ENCODE measurements around the gene PRKAG2.

The PRKAG2 gene

DNA sequence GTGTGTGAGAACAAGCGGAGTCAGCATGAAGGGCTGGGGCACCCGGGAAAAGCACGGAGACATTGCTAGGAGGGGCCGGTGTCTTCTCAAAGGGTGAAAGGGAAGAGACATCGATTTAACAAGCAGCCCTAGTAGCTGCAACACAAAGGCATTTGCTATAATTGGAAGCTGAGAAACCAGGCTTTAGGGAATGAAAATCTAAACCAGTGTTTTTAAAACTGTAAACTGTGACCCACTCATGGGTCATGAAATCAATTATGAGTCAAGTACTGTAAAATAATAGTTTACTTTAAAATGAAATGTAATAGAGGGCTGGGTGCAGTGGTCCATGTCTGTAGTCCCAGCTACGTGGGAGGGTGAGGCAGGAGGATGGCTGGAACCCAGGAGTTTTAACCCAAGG is 228.5 kb downstream of the PRKAG2 start:
- no peak for DNase-seq (ENCODE audit: low read depth)

DNA sequence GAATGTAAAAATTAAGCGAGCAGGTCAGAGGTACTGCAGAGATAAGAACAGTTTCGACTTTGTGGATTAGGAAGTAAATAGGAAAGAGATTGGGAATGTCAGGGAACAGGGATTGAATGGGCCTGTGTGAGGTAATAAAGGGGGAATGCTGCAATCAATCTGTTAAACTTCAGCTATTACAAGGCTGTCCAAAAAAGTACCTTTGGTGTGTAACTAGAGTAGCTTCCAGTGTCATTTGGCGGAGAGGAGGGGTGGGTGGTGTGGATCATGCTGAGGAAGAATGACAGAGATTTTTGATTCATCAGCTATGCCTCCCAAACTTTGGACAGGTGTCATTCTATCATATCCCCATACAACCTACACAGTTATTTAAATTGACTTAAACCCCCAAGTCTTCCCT is 229.0 kb downstream of the PRKAG2 start:
- no peak for DNase-seq (ENCODE audit: low read depth)

DNA sequence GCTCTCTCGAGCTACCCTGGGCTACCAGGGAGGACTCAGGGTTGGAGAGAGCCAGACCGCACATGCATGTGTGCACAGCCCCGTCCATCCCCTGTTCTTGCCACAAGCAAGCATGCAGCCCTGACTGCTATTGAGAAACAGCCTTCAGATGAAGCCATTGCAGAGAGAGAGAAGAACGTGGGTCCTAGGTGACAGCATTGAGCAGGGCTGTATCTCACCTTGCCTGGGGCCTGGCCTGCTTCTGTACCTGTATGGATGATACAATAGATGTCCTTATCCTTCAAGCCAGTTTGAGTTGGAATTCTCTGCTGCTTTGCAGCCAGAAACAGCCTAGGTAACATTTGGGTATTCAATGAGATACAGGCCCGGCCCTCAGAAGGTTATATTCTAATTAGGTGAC is 229.9 kb downstream of the PRKAG2 start:
- no peak for DNase-seq (ENCODE audit: low read depth)

DNA sequence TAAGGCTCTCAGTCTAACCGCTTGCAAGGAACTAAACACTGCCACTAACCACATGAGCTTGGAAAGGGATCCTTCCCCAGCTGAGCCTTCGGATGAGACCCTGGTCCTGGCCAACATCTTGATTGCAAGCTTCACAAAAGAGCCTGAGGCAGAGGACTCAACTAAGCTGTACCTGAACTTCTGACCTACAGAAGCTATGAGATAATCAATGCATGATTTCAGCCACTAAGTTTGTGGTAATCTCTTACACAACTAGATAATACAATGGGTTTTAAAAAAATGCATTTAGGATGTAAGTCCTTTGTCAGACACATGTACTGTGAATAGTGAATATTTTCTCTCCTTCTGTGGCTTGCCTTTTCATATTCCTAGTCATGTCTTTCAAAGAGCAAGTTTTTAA is 231.6 kb downstream of the PRKAG2 start:
- no peak for DNase-seq (ENCODE audit: low read depth)

DNA sequence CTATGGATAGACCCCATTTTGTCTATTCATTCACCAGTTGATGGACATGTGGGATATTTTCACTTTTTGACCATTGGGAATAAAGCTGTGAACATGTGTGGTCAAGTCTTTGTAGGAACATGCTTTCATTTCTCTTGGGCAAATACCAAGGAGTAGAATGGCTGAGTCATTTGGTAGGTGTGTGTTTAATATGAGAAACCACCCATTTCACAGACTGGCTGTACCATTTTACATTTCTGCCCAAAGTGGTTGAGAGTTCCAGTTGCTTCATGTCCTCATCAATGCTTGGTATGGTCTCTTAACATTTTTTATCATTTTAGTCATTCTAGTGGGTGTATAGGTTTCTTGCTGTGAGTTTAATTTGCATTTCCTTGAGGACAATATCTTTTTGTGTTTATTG is 232.4 kb downstream of the PRKAG2 start:
- DNase-seq (ENCODE audit: low read depth): no peak

DNA sequence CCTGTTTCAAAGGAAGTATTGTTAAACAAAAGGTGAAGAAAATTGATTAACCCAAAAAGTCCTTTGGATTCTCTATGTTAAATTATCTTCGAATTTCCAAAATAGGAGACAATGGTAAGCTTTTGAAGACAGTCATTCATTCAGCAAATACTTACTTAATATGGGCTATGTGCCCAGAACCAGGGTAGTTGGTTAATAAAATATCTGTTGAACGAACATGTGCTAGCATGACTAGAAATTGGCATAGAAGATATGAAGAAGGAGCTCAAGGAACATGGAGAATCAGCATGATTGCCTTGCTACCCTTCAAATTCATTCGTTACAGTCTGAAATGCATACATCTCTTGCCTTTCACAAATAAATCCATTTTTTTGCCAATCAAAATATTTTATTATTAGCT is 234.2 kb downstream of the PRKAG2 start:
- no peak for DNase-seq (ENCODE audit: low read depth)

DNA sequence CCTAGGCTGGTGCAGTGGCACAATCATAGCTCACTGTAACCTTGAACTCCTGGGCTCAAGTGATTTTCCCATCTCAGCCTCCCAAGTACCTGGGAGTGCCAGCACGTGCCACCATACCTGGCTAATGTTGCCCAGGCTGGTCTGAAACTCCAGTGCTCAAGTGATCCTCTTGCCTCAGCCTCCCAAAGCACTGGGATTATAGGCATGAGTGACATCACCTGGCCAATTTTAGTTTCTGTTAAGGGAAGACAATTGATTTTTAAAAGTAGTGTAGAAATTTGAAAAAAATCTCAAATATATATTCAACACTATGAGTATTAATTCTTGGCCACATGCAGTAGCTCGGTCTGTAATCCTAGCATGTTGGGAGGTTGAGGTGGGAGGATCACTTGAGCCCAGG is 235.3 kb downstream of the PRKAG2 start:
- DNase-seq (ENCODE audit: low read depth): no peak

DNA sequence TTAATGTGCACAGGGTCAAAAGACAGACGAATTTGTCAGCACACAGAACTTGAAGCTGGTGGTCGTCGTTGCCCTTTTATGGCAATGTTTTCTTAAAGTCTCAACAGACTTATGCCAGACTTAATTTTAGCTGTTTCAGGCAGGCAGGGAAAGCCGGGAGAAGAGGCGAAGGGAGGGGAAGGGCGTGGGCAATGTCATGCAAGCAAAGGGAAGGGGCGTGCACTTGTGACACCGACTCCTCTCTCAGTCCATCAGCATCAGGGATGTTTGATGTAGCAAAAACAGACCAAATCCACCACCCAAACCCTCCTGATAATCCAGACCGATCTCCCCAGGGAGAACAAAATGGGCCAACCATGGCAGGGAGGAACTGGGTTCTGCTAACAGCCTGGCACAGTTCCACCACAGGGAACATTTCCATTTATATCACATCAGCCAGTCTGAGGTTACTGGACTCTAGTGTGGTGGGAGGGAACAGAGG is 239.1 kb downstream of the PRKAG2 start:
- peak; percentile 29 for DNase-seq (ENCODE audit: low read depth)

DNA sequence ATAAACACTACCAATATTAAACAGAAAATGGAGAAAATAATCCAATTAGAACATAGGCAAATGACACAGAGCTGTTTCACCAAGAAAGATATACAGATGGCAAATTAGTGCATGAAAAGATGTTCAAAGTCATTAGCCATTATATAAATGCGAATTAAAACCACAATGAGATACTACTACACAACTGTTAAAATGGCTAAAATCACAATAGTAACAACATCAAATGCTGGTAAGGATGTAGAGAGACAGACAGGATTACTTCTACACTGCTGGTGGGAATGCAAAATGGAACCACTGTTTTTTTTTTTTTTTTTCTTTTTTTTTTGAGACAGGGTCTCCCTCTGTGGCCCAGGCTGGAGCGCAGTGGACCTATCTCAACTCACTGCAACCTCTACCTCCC is 242.3 kb downstream of the PRKAG2 start:
- DNase-seq (ENCODE audit: low read depth): no peak

DNA sequence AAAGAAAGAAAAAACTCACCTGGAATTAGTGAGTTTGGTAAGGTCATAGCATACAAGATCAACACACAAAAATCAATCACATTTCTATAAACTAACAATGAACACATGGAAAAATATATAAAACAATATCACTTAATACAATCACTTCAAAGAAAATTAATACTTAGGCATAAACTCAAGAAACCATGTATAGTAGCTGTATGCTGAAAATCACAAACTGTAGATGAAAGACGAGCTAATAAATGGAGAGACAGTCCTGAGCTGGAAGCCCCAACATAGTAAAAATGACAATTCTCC is 243.5 kb downstream of the PRKAG2 start:
- no peak for DNase-seq (ENCODE audit: low read depth)

DNA sequence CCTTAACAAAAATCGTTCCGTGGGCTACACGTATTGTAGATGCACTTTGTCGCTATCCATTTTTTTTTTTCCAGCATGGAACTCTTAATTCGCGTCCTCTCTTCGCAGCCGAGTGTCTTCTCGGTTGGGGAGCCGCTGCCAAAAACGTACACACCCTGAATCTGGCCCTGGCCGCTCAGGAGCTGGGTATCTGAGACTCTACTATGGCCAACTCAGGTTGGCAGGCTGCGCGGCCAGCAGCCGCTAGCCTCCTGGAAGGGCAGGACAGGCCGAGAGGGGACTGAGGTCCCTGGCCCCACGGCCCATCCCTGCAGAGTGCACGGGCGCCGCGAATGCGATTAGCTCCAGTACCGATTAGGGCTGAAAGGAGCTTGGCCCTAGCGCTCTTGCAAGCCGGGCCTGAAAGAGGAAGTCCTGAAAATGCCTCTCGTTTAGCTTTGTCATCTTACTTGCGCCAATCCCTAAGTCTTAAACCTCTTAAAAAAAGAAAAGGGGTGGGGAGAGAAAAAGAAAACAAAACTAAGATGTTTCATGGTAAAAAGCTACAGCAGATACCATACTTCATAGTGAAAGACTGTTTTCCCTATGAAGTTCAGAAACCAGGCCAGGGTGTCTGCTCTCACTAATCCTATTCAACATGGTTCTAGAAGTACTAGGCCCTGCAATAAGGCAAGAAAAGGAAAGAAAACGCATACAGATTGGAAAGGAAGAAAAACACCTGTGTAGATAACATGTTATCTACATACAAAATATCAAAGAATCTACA is 244.0 kb downstream of the PRKAG2 start:
- DNase-seq (ENCODE audit: low read depth): peak; percentile 81

DNA sequence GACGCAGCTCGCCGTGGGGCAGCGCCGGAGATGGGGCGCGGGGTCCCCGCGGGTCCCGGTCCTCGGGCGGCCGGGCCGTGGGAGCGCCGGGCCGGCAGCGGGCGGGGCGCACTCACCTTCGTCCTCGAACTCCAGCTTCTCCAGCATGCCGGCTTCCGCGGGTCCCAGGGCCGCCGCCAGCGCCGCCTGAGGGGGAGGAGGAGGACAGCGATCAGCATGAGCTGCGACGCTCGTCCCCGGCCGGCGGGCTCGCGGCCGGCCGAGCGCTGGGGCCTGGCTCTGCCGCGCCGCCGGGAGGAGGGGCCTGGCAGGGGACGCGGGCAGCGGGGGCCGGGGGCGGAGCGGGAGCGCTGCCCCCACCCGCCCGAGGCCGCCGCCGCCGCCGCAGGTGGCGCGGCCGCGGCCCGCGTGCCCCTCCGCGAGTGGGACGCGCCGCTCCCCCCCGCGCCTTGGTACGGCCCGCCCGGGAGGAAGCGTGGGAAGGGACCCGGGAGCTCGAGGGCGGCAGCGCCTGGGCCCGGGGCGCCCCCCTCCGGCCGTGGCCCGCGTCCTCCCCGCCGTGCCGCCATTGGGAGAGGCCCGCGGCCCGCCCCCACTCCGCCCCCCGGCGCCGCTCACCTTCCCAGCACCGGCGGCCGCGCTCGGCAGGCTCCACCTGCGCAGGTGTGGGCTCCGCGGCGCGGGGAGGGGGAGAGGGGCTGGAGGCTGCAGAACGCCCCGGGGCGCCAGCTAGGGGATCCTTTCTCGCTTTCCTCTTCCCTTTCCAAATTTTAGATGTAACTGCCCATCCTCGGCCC is 244.8 kb downstream of the PRKAG2 start:
- DNase-seq (ENCODE audit: low read depth): peak; percentile 82

DNA sequence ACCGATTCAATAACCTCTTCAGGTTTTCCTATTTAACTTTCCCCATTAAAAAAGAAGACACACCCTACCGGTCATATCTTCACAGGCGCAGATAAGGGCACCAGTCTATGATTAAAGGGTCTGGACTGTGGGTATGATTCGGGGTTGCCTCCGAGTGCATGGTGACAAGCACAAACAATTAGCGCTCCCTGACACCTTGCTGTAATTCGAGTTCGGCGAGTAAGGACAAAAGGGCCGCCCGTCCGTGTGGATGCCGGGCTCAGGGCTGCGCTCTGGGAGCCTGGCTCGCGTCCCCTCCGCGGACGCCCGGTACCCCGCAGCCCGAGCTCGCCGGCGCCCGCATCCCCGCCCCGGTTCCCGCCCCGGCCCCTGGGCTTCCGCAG is 245.4 kb downstream of the PRKAG2 start:
- DNase-seq (ENCODE audit: low read depth): peak; percentile 41

DNA sequence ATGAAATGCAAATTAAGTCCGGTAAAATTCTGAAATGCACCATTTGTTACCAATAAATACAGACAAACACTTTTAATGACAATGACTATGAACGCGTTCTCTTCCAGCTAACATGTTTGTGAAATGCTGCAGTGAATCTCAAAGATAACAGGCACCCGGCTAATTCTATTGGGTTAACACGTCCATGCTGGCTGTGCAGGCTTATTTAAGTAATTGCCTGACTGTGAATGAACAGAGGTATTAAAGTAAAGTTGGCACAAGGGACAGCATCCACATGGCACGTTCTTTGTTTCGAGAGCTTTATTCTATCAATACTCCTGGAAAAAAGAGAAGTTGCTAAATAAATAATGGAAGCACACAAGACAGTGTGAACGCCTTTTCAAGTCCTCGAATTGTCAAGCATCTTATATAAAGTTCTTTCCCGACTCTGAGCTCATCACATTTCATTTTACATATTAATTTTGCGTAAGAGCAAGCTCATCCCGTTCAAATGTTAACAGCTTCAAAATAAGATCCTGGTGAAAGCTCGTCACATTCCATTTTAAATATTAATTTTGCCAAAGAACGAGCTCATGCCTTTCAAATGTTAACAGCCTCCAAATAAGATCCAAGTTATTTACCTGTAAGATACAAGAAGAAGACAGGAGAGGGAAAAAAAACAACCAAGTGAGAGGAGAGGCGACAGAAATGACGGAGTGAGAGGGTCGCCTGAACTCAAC is 245.9 kb downstream of the PRKAG2 start:
- DNase-seq (ENCODE audit: low read depth): peak; percentile 29

DNA sequence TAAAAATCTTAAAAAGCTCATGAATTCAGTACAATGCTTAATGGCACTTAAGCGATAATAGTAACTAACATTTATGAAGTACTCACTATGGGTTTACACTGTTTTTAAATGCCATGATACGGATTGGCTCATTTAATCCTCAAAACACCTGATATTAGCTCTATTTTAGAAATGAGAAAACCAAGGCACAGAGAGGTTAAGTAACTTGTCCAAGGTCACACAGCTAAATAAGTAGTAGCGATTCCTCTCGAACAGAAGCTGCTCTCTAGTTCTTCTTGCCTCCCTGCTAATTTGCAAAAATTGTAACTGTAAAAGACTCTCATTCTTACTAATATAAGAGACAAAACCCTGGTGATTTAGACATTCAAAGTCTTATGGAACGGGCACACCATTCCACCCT is 246.6 kb downstream of the PRKAG2 start:
- DNase-seq (ENCODE audit: low read depth): no peak

DNA sequence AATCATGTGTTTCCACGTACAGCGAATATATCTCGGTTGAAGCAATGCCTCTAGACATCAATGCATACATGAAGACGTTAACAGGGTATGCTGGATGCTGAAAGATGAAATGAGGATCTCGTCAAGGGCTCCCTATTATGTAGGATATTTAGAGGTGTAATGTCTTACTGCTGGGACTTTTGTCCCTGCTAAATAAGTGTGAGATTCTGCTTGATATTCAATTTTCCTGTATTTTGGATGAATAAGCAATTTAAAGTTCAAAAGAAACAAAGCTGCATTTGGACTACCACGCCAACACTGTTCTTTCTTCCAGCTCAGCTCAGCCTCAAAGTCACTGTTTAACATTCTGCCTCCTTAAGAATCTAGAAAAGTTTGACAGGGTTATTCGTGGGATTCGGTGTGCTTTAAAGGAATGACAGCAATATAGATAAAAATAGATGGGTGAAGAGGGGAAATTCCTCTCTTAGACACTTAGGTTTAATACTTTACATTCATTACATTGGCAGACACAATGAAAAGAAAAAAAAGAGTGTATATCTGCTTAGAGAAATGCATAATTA is 247.1 kb downstream of the PRKAG2 start:
- no peak for DNase-seq (ENCODE audit: low read depth)

DNA sequence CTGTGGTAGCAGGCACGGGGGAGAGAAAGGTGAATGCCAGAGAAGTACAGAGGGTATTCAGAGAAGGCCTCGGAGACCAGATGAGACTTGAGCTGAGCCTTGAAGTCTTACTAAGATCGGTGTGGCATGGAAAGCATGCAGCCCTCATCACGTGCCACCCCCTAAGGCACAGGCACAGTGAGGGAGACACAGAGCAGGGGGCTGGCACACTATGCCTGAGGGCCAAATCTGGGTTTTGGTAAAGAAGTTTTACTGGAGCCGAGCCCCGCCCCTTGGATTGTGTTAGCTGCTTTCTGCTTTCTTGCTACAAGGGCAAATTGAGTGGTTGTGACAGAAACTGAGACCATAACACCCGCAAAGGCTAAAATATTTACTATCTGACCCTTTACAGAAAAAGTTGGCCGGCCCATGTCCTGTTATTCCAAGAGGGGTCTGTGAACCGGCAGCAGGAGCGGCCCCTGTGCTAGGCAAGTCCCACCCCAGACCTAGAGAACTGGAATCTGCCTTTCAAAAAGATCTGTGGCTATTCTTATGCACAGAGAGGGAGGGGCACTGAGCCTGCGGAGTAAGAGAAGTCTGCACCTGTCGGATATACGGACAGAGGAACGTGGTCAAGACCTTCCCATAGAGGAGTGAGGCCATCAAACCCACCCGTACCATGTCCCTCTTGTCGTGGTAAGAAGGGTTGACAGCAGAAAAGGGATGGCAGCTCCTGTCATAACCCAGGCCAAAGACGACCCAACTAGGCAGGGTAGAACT is 247.9 kb downstream of the PRKAG2 start:
- no peak for DNase-seq (ENCODE audit: low read depth)

DNA sequence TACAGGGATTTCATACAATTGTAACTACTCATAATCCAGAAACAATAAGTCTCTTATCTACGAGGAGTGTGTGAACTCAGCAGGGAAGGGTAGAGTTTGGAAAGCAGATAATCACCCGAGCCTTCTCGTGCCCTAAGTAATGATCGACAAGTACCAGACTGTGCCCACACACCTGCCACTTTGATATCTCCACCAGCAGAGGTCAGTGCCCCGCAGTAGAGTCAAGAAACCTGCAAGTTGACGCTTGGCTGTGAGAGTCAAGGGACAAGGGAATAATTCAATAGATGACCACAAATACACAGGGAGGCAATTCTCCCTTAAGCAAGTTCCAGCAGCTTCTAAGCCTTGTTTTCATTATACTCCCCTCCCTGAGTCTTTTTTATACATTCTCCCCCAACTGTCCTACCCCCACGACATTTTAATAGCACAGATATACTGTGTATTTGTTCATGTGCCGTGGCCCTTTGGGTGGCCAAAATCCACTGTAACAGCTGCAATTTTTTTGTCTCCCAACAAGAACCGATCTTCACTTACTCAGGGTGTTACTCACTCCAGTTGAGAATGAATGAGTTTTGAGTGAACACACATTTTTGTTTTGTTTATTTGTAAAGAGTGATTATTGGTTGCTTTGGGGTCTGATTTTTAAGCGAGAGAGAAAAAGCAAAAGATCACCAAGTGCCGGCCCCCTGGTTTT is 250.3 kb downstream of the PRKAG2 start:
- DNase-seq (ENCODE audit: low read depth): peak; percentile 38

DNA sequence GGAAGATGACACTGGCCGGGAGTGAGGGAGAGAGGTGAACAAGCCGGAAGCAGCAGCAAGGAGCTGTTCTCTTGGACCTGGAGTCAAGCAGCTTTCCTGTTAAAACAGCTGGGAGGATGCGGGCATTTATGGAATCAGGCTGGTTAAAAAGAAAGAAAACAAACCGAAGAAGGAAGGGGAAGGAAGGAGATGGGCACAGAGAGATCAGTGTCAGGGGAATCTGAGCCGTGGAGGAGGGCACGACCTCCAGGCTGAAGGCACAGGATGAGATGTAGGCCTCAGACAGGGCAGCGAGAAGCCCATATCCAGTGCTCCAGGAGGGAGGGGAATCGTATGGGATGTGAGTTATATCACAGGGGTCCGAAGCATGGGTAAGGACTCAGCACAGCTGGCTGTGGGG is 251.3 kb downstream of the PRKAG2 start:
- no peak for DNase-seq (ENCODE audit: low read depth)

DNA sequence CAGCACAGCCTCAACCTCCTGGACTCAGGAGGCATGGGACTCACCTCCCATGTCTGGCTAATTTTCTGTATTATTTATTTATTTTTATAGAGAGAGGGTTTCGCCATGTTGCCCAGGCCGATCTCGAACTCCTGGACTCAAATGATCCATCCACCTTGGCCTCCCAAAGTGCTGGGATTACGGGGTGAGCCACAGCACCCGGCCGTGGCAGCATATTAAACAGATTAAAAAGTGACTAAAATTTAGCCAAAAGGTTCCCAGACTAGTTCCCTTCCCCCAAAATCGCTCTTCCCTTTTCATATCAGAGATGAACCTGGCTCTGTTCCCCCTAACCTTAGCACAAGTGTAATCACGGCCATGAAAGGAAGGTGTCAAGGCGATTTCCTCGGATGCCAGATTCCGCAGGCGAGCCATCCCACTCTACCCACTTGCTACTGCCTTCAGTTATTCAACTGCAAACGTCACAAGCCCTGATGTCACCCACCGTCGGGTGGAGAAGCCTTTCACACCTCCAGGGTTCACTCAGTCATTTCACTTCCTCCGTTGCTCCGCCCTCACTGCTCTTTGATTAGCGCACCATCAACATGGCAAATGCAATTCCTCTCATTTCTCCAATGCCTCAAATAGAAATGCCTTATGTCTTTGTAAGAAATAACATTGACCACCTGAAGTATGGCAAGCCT is 252.5 kb downstream of the PRKAG2 start:
- DNase-seq (ENCODE audit: low read depth): no peak

DNA sequence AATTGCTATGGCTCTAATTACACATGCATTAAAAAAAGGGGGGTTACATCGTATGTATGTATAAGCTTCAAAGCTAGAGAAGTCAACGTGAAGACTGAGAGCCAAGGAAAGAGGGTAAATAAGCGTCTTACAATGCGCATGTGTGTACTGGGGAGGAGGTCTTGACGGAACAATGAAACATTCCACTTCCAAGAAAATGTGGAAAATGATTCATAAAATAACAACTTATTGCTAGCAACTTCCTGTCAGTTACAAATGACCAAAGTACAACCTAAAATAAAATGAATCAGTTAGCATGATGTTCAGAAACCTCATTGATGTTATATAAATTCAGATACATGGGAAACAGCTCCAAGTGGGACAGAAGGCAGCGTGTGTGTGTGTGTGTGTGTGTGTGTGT is 253.1 kb downstream of the PRKAG2 start:
- peak; percentile 89 for DNase-seq (ENCODE audit: low read depth)

Data from iris pigment epithelial cell (primary cell).